Peyer's patch (tissue), 4 donors: ENCODE measurements around the gene TMEM101.

ENCODE experiments used
- CTCF ChIP-seq, 6 experiments: fragments of 450-650 bp in 4 of 6; fragments of 200-600 bp in 2 of 6; sonication (generic) in 1 of 6; IDR thresholded peaks; one replicate each; pipeline ENCODE4 v1.5.1; 2017 to 2019; ENCODE audit warnings: antibody characterized with exemption in 6 of 6, mild to moderate bottlenecking in 3 of 6, moderate library complexity in 1 of 6
- POLR2A ChIP-seq, 2 donors: fragments of 450-650 bp; IDR thresholded peaks; one replicate each; pipeline ENCODE4 v1.5.1; 2017; ENCODE audit warnings: antibody characterized with exemption in 2 of 2, mild to moderate bottlenecking in 2 of 2, moderate library complexity in 2 of 2

- no peak for TF ChIP-seq CTCF (IDR thresholded peaks at IDR 0.05)
- TF ChIP-seq POLR2A (IDR thresholded peaks at IDR 0.05), result no peak
Measured at GRCh38 chr17:44012391-44012790, 2.4 kb downstream of the TMEM101 start.
